HuH-7 (cell line): ENCODE measurements around the gene COMMD6.
"Not testable (repeated sequence)": the region's sequence is repeated elsewhere in the genome, so short reads cannot be mapped to it uniquely, and the experiment has no call there.

Experiments used
- DNase-seq: peaks from one replicate; pipeline ENCODE4 v3.0.0; 2011; ENCODE audit warnings: low spot score

Gene COMMD6

GRCh38 chr13:75537401-75538365, at the start of gene COMMD6:
Gene COMMD6, minus strand, starts transcription at chr13:75537841. Its CDS starts 36 bp downstream, at chr13:75537805.
- DNase-seq: peak; percentile 83

DNA sequence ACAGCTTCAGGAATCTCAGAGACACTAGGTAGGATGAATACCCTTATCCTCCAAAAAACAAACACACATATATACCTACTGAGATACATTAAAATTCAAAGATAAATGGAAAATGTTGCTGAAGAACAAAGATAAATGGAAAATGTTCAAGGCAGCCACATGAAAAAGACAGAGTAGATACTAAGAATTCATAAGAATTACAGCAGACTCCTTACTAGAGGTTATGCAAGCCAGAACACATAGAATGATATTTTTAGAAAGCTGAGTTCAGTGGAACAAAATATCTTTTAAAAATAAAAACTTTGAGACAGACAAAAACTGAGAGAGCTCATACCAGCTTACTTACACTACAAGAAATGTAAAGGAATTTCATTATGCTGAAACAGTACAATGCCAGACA, 47.5 kb upstream of the COMMD6 start:
- DNase-seq: no peak

- DNase-seq: no peak
Measured at GRCh38 chr13:75583091-75583490, 45.5 kb upstream of the COMMD6 start.

GRCh38 chr13:75581874-75582640, 44.4 kb upstream of the COMMD6 start:
- no peak for DNase-seq

- DNase-seq: no peak
Measured at GRCh38 chr13:75579529-75579928, 41.9 kb upstream of the COMMD6 start.

- no peak for DNase-seq
Measured at GRCh38 chr13:75569576-75569975, 31.9 kb upstream of the COMMD6 start.

GRCh38 chr13:75566658-75567057, 29.0 kb upstream of the COMMD6 start:
- DNase-seq: no peak

GRCh38 chr13:75558145-75558840, 20.7 kb upstream of the COMMD6 start:
- no peak for DNase-seq

- DNase-seq: no peak
Measured at GRCh38 chr13:75556961-75557360, 19.3 kb upstream of the COMMD6 start.

DNA sequence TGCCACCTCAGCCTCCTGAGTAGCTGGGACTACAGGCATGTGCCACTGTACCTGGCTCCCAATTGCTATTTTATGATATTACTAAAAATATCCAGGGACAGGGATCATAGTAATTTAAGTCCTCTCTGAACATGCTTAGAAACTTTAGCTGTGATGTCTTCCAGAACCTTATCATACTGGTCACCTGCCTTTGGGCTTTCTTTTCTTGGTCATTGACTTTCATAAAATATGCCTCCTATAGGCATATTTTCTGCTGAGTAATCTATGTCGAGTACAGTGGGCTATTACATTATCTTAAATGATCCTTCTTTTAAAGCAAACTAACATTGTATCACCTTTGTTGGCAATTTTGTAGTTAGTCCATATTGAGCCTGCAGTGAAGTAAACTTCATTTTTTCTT, 18.2 kb upstream of the COMMD6 start:
- DNase-seq: no peak

DNA sequence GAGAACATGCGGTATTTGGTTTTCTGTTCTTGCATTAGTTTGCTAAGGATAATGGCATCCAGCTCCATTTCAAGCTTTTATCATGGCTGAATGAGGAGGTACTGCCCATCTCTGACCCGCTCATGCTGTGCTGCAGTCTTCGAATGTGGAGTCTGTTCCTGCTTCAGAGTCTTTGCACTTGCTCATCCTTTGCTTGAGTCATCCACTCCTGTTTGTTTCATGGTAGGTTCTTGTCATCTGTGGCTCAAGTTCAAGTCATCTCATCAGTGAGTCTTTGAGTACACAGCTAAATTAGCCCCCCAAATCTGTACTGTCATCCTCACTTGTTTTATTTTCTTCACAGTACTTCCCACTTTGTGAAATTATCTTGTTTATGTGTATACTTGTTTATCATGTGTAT, 17.3 kb upstream of the COMMD6 start:
- DNase-seq: no peak

GRCh38 chr13:75554464-75554863, 16.8 kb upstream of the COMMD6 start:
- DNase-seq: no peak

GRCh38 chr13:75550159-75550567, 12.5 kb upstream of the COMMD6 start:
- DNase-seq: peak; percentile 34

DNA sequence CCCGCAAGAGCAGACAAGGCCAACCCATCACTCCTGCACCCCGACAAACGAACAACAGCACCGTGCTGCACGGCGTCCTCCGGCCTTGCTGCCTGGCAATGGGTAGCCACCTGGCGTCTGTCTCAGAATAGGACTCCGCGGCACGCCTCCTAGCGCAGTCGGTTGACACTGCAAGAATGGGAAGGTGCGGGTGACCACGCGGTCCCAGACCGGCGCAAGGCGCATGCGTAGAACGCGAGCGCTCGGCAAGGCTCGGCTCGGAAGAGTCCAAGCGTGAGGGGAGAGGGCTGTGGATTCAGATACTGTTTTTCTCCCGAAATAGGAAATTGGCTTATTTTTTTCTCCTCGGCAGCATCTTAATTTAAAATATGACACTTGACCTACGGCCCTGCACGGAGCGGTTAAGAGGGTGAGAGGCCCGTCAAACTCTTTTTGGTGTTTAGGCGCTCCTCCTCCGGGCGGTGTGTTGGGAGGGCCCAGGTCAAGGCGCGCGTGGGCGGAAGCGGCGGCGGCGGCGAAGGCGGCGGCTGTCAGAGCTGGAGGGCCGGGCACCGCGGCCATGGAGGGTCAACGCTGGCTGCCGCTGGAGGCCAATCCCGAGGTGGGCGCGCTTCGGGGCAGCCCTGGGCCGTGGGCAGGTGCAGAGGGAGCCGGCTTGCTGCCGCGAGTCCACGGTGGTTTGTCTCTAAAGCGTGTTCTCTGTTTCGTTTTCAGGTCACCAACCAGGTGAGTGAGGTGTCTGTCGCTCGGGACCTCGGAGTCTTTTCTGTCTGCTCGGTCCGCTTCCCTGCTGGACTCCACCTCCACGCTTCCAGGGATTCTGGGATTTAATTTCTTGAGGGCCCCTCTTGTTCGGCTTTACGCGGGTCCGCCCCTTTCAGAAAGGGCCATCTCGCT, 11.9 kb upstream of the COMMD6 start, which contains the start of gene UCHL3:
Gene UCHL3 (plus strand): TSS at position 530 of the 897 bp plus-strand sequence. CDS start 30 bp downstream, at position 560.
- DNase-seq: peak; percentile 92

- DNase-seq: no peak
Measured at GRCh38 chr13:75547917-75548316, 10.3 kb upstream of the COMMD6 start.

- not testable (repeated sequence) for DNase-seq
Measured at GRCh38 chr13:75545386-75545785, 7.7 kb upstream of the COMMD6 start.

GRCh38 chr13:75544681-75545330, 7.2 kb upstream of the COMMD6 start:
- peak; percentile 16 for DNase-seq

DNA sequence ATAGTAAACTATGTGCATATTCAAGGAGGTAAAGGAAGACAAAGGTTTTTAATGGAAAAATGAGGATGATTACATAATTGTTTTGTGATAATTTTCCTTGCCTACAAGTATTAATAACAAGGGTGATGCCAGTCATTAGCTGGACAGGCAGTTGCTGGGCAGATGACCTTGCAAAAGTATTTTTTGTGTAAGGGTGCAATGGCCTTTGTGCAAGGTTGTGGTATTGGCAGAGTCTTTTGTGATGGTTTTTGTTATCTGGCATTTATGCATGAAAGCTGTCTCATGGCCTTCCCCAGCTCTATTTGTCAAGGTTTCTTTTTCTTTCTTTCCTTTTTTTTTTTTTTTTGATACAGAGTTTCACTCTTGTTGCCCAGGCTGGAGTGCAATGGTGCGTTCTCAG, 4.3 kb upstream of the COMMD6 start:
- DNase-seq: no peak

DNA sequence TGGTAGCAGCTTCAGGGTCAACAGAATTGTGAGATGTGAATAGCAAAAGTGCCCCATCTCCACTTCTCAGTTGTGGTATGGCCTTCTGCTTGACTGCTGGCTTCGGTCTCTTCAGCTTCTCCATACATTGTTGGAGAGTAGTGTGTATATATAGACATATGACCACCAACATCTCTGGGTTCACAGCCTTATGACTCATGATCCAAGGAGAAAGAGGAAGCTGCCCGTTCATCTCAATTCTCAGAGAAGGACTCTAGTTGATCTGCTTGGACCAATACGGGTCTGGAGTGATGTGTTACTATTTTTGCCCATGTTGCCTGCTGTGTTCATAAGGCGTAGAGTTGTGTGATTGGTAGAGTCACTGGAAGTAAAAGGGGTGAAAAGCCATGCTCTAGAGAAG, 3.6 kb upstream of the COMMD6 start:
- DNase-seq: no peak

DNA sequence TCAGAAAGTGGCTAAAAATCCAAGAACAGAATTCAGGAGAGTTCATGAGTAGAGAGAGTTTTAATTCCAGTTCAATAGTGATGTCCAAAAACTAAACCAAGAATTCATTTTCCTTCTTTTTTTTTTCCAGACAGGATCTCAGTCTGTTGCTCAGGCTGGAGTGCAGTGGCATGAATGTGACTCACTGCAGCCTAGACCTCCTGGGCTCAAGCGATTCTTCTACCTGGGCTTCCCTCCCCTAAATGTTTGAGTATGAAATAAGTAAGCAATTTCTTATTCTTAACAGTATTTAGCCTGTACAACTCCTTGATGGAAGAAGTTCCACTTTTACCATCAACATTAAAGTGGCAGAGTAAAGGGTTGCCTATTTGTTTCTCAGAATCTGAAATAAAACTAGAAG, 3.8 kb downstream of the COMMD6 start:
- DNase-seq: no peak

DNA sequence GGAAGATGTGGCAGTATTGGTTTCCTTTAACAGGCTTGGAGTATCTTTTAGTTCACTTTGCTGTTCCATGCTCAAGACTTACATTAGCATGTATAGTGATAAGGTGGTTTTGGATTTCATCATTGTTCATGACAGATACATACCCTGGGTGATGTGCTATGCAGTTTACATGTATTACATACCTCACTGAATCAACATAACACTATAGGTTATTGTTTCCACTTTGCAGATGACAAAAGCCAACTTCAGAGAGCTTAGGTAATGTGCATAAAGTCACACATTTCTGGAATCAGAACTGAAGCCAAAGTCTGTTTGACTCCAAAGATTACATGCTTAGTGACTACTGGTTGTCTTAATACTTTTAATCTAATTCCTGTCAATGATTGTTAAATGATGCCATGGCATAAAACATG, 7.1 kb downstream of the COMMD6 start:
- DNase-seq: no peak
